HepG2 (cell line): ENCODE measurements around the gene UBE2O. TPM values are rescaled to one million over a fixed set of nuclear protein-coding genes. Genes with fewer than 3 reads are reported as not detected.

Source experiments
- ARNTL ChIP-seq: sonication (generic); formaldehyde crosslinking; IDR thresholded peaks from 2 replicates; pipeline ENCODE4 v1.4.0; 2020; ENCODE audit warnings: mild to moderate bottlenecking, missing genetic modification reagents
- CBX1 ChIP-seq: IDR thresholded peaks from one replicate; pipeline ENCODE4 v1.6.1; 2016; ENCODE audit warnings: antibody characterized with exemption, low read depth
- EEA1 ChIP-seq: sonication (generic); formaldehyde crosslinking; IDR thresholded peaks from 2 replicates; pipeline ENCODE4 v1.5.1; 2020; ENCODE audit warnings: mild to moderate bottlenecking, missing genetic modification reagents, borderline replicate concordance
- ELF3 ChIP-seq: IDR thresholded peaks from 2 replicates; pipeline ENCODE4 v1.6.1; 2016; ENCODE audit warnings: missing genetic modification reagents, missing compliant biosample characterization
- FOXA3 ChIP-seq: IDR thresholded peaks from 2 replicates; pipeline ENCODE4 v1.6.1; 2016; ENCODE audit warnings: missing genetic modification reagents, missing compliant biosample characterization
- HNRNPK ChIP-seq: fragments of 200-400 bp; formaldehyde crosslinking; IDR thresholded peaks from 2 replicates; pipeline ENCODE4 v1.6.1; 2018; ENCODE audit warnings: low read length, low read depth, moderate library complexity, mild to moderate bottlenecking; ENCODE audit not compliant: poor library complexity, severe bottlenecking
- HNRNPLL ChIP-seq: fragments of 200-400 bp; formaldehyde crosslinking; IDR thresholded peaks from 2 replicates; pipeline ENCODE4 v1.6.1; 2017; ENCODE audit warnings: mild to moderate bottlenecking, low read depth, low read length; ENCODE audit not compliant: poor library complexity, severe bottlenecking
- LBX2 ChIP-seq: sonication (generic); formaldehyde crosslinking; IDR thresholded peaks from 2 replicates; pipeline ENCODE4 v1.5.0; 2020; ENCODE audit warnings: missing genetic modification reagents, mild to moderate bottlenecking, borderline replicate concordance
- MXD4 ChIP-seq: IDR thresholded peaks from 2 replicates; pipeline ENCODE4 v1.6.1; 2016; ENCODE audit warnings: mild to moderate bottlenecking, missing biosample characterization, missing genetic modification reagents
- PRMT3 ChIP-seq: sonication (generic); formaldehyde crosslinking; IDR thresholded peaks from 2 replicates; pipeline ENCODE4 v1.8.1; 2022; ENCODE audit warnings: low read depth, mild to moderate bottlenecking, moderate library complexity, missing genetic modification reagents, borderline replicate concordance
- REPIN1 ChIP-seq: sonication (generic); formaldehyde crosslinking; IDR thresholded peaks from 2 replicates; pipeline ENCODE4 v1.8.0; 2022; ENCODE audit warnings: missing genetic modification reagents, low read depth, mild to moderate bottlenecking, borderline replicate concordance
- TMF1 ChIP-seq: sonication (generic); formaldehyde crosslinking; IDR thresholded peaks from 2 replicates; pipeline ENCODE4 v1.8.1; 2022; ENCODE audit warnings: low read depth, missing genetic modification reagents
- U2AF2 ChIP-seq: fragments of 200-400 bp; formaldehyde crosslinking; IDR thresholded peaks from 2 replicates; pipeline ENCODE4 v1.6.1; 2017; ENCODE audit warnings: low read depth, mild to moderate bottlenecking, low read length
- YY1 ChIP-seq: IDR thresholded peaks from 2 replicates; pipeline ENCODE4 v1.6.1; 2011; ENCODE audit warnings: low read length, low read depth, moderate library complexity, mild to moderate bottlenecking; ENCODE audit not compliant: insufficient read depth, insufficient replicate concordance
- ZFP36L1 ChIP-seq: sonication (generic); formaldehyde crosslinking; IDR thresholded peaks from 2 replicates; pipeline ENCODE4 v1.8.0; 2022; ENCODE audit warnings: mild to moderate bottlenecking, missing genetic modification reagents, moderate library complexity
- ZFP36L2 ChIP-seq: sonication (generic); formaldehyde crosslinking; IDR thresholded peaks from 2 replicates; pipeline ENCODE4 v1.4.0; 2020; ENCODE audit warnings: missing genetic modification reagents
- ZNF276 ChIP-seq: sonication (generic); formaldehyde crosslinking; IDR thresholded peaks from 2 replicates; pipeline ENCODE4 v1.4.0; 2020; ENCODE audit warnings: mild to moderate bottlenecking, low read depth, missing genetic modification reagents
- ZNF546 ChIP-seq: sonication (generic); formaldehyde crosslinking; conservative IDR thresholded peaks from 2 replicates; pipeline ENCODE4 v1.8.1; 2023; ENCODE audit warnings: mild to moderate bottlenecking, missing genetic modification reagents
- ZNF556 ChIP-seq: sonication (generic); formaldehyde crosslinking; IDR thresholded peaks from 2 replicates; pipeline ENCODE4 v1.4.0; 2020; ENCODE audit warnings: mild to moderate bottlenecking, missing genetic modification reagents, borderline replicate concordance
- ZNF687 ChIP-seq: sonication (generic); formaldehyde crosslinking; IDR thresholded peaks from 2 replicates; pipeline ENCODE4 v1.5.1; 2020; ENCODE audit warnings: mild to moderate bottlenecking, missing genetic modification reagents, moderate library complexity
- ZNF766 ChIP-seq: sonication (generic); formaldehyde crosslinking; IDR thresholded peaks from 2 replicates; pipeline ENCODE4 v1.5.0; 2020; ENCODE audit warnings: missing genetic modification reagents, borderline replicate concordance
- ZNF773 ChIP-seq: sonication (generic); formaldehyde crosslinking; IDR thresholded peaks from 2 replicates; pipeline ENCODE4 v1.4.0; 2020; ENCODE audit warnings: missing genetic modification reagents, borderline replicate concordance
- ZNF776 ChIP-seq: sonication (generic); formaldehyde crosslinking; IDR thresholded peaks from 2 replicates; pipeline ENCODE4 v1.4.0; 2020; ENCODE audit warnings: mild to moderate bottlenecking, missing genetic modification reagents
- polyA plus RNA-seq, 8 experiments: library from polyadenylated mRNA; depleted of rRNA in 3 of 8; stranded (reverse) in 7 of 8; unstranded in 1 of 8; fragments of >200 nt; fragmentation: Illumina TruSeq in 4 of 8; extraction: Trizol in 4 of 8; gene quantifications; 2 replicates each; pipeline versions ENCODE4 v1.2.1 to v1.2.3, GENCODE V29; 2011 to 2016; ENCODE audit warnings: low read depth in 4 of 8, missing spikeins in 1 of 8, mixed read lengths in 1 of 8; ENCODE audit not compliant: insufficient read depth in 1 of 8
- total RNA-seq, 5 experiments: library from RNA; depleted of rRNA; stranded (reverse); fragments of >200 nt; fragmentation: Illumina TruSeq; extraction: Trizol; gene quantifications; 2 replicates each; pipeline ENCODE4 v1.2.3, GENCODE V29; 2016; ENCODE audit warnings: low read depth in 1 of 5

The UBE2O gene
- total and polyA plus RNA-seq, 2 of the 13 experiments (the other 11 are each of a cell fraction or from before 2014, with no cell fraction given), result 21.5 to 23.5 TPM

GRCh38 chr17:76452660-76453430 is at the start of gene UBE2O (continued):
- TF ChIP-seq ZNF687 (CRISPR knock-in tag) (peak; percentile 93), ZNF546 (CRISPR knock-in tag) (peak; percentile 81; the same call in 1 of the 2 replicates), TMF1 (no peak), PRMT3 (CRISPR knock-in tag) (0 out of 2 replicates have a peak, but pooled peaks have one; percentile 41), ARNTL (CRISPR knock-in tag) (peak; percentile 20; the same call in 1 of the 2 replicates), ZNF766 (CRISPR knock-in tag) (peak; percentile 50; the same call in 1 of the 2 replicates), ZNF773 (CRISPR knock-in tag) (0 out of 2 replicates have a peak, but pooled peaks have one; percentile 41), HNRNPLL (peak; percentile 74), U2AF2 (peak; percentile 94), ELF3 (peak; percentile 27), ZNF776 (peak; percentile 76; the same call in 1 of the 2 replicates), ZFP36L1 (CRISPR knock-in tag) (peak; percentile 31; the same call in 1 of the 2 replicates), FOXA3 (CRISPR knock-in tag) (peak; percentile 10; the same call in 1 of the 2 replicates), EEA1 (CRISPR knock-in tag) (peak; percentile 78), ZFP36L2 (CRISPR knock-in tag) (no peak), REPIN1 (CRISPR knock-in tag) (0 out of 2 replicates have a peak, but pooled peaks have one; percentile 10), ZNF276 (CRISPR knock-in tag) (0 out of 2 replicates have a peak, but pooled peaks have one; percentile 24), MXD4 (peak; percentile 52; the same call in 1 of the 2 replicates), LBX2 (CRISPR knock-in tag) (no peak), ZNF556 (CRISPR knock-in tag) (peak; percentile 84; the same call in 1 of the 2 replicates), CBX1 (peak; percentile 52), YY1 (peak; percentile 95), HNRNPK (peak; percentile 79)
